Stomach (tissue), 4 donors: ENCODE measurements around the gene SORL1.

Experiments
- CTCF ChIP-seq, 7 experiments: fragments of 450-650 bp in 4 of 7; fragments of 200-600 bp in 3 of 7; sonication (generic) in 3 of 7; IDR thresholded peaks; one replicate each; pipeline ENCODE4 v1.5.1; 2016 to 2019; ENCODE audit warnings: antibody characterized with exemption in 7 of 7, control low read depth in 2 of 7, mild to moderate bottlenecking in 1 of 7
- EP300 ChIP-seq: sonication (generic); formaldehyde crosslinking; IDR thresholded peaks from one replicate; pipeline ENCODE4 v1.6.1; 2017; ENCODE audit warnings: antibody characterized with exemption
- POLR2A ChIP-seq, 4 donors: fragments of 450-650 bp; IDR thresholded peaks; one replicate each; pipeline ENCODE4 v1.6.1; 2016; ENCODE audit warnings: antibody characterized with exemption in 4 of 4, control low read depth in 2 of 4, mild to moderate bottlenecking in 1 of 4, moderate library complexity in 1 of 4

- TF ChIP-seq CTCF (IDR thresholded peaks at IDR 0.05): no peak
- no peak for TF ChIP-seq POLR2A (IDR thresholded peaks at IDR 0.05)
- no peak for TF ChIP-seq EP300
Measured at GRCh38 chr11:121450401-121450800, 1.7 kb upstream of the SORL1 start.
